Left colon (tissue), 2 donors: ENCODE measurements around the gene LIPC. TPM values are rescaled to one million over a fixed set of nuclear protein-coding genes. Genes with fewer than 3 reads are reported as not detected.
A peak's percentile ranks its signal among the peaks of the same experiment; 100 is the strongest.

Source experiments
- ATAC-seq: fragments of 200-7000 bp; cut with Tn5 transposase; one replicate; pipeline ENCODE4 v1.9.1; 2020; ENCODE audit warnings: mild to moderate bottlenecking, moderate library complexity
- DNase-seq, 2 donors: peaks; one replicate each; pipeline ENCODE4 v3.0.0-alpha.2; 2020
- intact Hi-C, 2 donors: fragments of 100-400 bp; cut with DNase I in 1 of 2; cut with micrococcal nuclease in 1 of 2; formaldehyde crosslinking; loops; one replicate each; pipeline versions ENCODE4 v1.11.2 to v1.14.0; 2022; cut with DNase I, micrococcal nuclease
- total RNA-seq, 2 donors: library from RNA; stranded (reverse); fragmentation: NEBNext Ultra II Directional; extraction: Animal tissue kit (Norgen Biotek cat#: 25700); gene quantifications; one replicate each; pipeline ENCODE4 v1.2.1, GENCODE V29; 2021
- donor health status: DM: no; HTN: no; CAD: no.
- donor health status: DM: yes; HTN: yes; CAD: no.

LIPC gene
- total RNA-seq, 2 donors from 2014 or later = 3.0 to 6.0 TPM

GRCh38 chr15:58503139-58504027 lies 71.6 kb downstream of the LIPC start:
- DNase-seq (no peak), ATAC-seq (peak; percentile 61)
- intact Hi-C loops = no loop called here

GRCh38 chr15:58504674-58505234 lies 73.0 kb downstream of the LIPC start:
- no peak for ATAC-seq
- no peak for DNase-seq
- intact Hi-C loops = no loop called here

- ATAC-seq = no peak
- intact Hi-C loops = no loop called here
- DNase-seq = no peak
Measured at GRCh38 chr15:58505581-58505980, 73.8 kb downstream of the LIPC start.

GRCh38 chr15:58506064-58506490 lies 74.3 kb downstream of the LIPC start:
- DNase-seq = no peak
- intact Hi-C loops = no loop called here
- ATAC-seq = peak; percentile 86

- DNase-seq (no peak), ATAC-seq (no peak)
- intact Hi-C loops = no loop called here
Measured at GRCh38 chr15:58506783-58507668, 75.2 kb downstream of the LIPC start.

GRCh38 chr15:58509556-58509955 lies 77.8 kb downstream of the LIPC start:
- intact Hi-C loops = no loop called here
- DNase-seq (no peak), ATAC-seq (no peak)

- intact Hi-C loops = no loop called here
- ATAC-seq = no peak
- DNase-seq = no peak
Measured at GRCh38 chr15:58510715-58511598, 79.2 kb downstream of the LIPC start.

- DNase-seq (no peak), ATAC-seq (no peak)
- intact Hi-C loops = no loop called here
Measured at GRCh38 chr15:58511599-58511987, 79.8 kb downstream of the LIPC start.

- ATAC-seq (no peak), DNase-seq (no peak)
- intact Hi-C loops = no loop called here
Measured at GRCh38 chr15:58512522-58512921, 80.7 kb downstream of the LIPC start.

- ATAC-seq (no peak), DNase-seq (no peak)
- intact Hi-C loops = no loop called here
Measured at GRCh38 chr15:58513008-58513407, 81.2 kb downstream of the LIPC start.

- ATAC-seq = peak; percentile 50
- intact Hi-C loops = no loop called here
- DNase-seq = no peak
Measured at GRCh38 chr15:58513726-58514336, 82.0 kb downstream of the LIPC start.

- intact Hi-C loops = no loop called here
- ATAC-seq = no peak
- no peak for DNase-seq
Measured at GRCh38 chr15:58515807-58516206, 84.0 kb downstream of the LIPC start.

GRCh38 chr15:58517252-58517681 lies 85.5 kb downstream of the LIPC start:
- intact Hi-C loops = no loop called here
- no peak for ATAC-seq
- no peak for DNase-seq

GRCh38 chr15:58517682-58518525 lies 86.1 kb downstream of the LIPC start:
- DNase-seq = no peak
- no peak for ATAC-seq
- intact Hi-C loops = no loop called here

GRCh38 chr15:58518626-58519025 lies 86.8 kb downstream of the LIPC start:
- intact Hi-C loops = no loop called here
- DNase-seq (no peak), ATAC-seq (no peak)

- intact Hi-C loops = no loop called here
- ATAC-seq = no peak
- DNase-seq = no peak
Measured at GRCh38 chr15:58519516-58519915, 87.7 kb downstream of the LIPC start.

- intact Hi-C loops = no loop called here
- DNase-seq = no peak
- no peak for ATAC-seq
Measured at GRCh38 chr15:58520464-58520863, 88.7 kb downstream of the LIPC start.
